Right lobe of liver (tissue), 6 donors: ENCODE results near the gene PHF21B. TPM values are rescaled to one million over a fixed set of nuclear protein-coding genes. Genes with fewer than 3 reads are reported as not detected.
"Not testable (repeated sequence)": the region's sequence is repeated elsewhere in the genome, so short reads cannot be mapped to it uniquely, and the experiment has no call there.

Experiments
- ATAC-seq, 4 donors: fragments of 200-7000 bp; cut with Tn5 transposase; one replicate each; pipeline ENCODE4 v1.9.1; 2020; ENCODE audit warnings: mild to moderate bottlenecking in 4 of 4, moderate library complexity in 4 of 4
- DNase-seq, 3 donors: peaks; one replicate each; pipeline ENCODE4 v3.0.0-alpha.2; 2020
- H3K27ac ChIP-seq, 3 donors: fragments of 200-600 bp; one replicate each; pipeline ENCODE4 v1.8.0; 2022
- H3K27me3 ChIP-seq, 2 donors: fragments of 200-600 bp; one replicate each; pipeline ENCODE4 v1.8.0; 2022
- H3K36me3 ChIP-seq, 4 donors: fragments of 200-600 bp; sonication (generic) in 1 of 4; one replicate each; pipeline versions ENCODE4 v1.5.1 to v1.8.0; 2017 to 2022; ENCODE audit warnings: control low read depth in 1 of 4
- H3K4me1 ChIP-seq, 4 donors: fragments of 200-600 bp; sonication (generic) in 1 of 4; one replicate each; pipeline versions ENCODE4 v1.5.1 to v1.8.0; 2017 to 2022; ENCODE audit warnings: control low read depth in 1 of 4
- H3K4me3 ChIP-seq, 3 donors: fragments of 200-600 bp; one replicate each; pipeline ENCODE4 v1.8.0; 2022
- H3K9me3 ChIP-seq, 4 donors: fragments of 200-600 bp; sonication (generic) in 1 of 4; one replicate each; pipeline versions ENCODE4 v1.5.1 to v1.8.0; 2017 to 2022; ENCODE audit warnings: control low read depth in 1 of 4
- POLR2A ChIP-seq: fragments of 450-650 bp; IDR thresholded peaks from one replicate; pipeline ENCODE4 v1.6.1; 2017; ENCODE audit warnings: antibody characterized with exemption, mild to moderate bottlenecking
- WGBS: methylation state at CpG from one replicate; pipeline ENCODE4 v1.1.6; 2018; ENCODE audit warnings: low coverage, low lambda C conversion rate; ENCODE audit not compliant: insufficient coverage; ENCODE audit errors: missing lambda C conversion rate; 5-methylcytosine and 5-hydroxymethylcytosine counted together
- intact Hi-C, 2 donors: fragments of 100-400 bp; cut with DNase I; formaldehyde crosslinking; loops; one replicate each; pipeline versions ENCODE4 v1.11.2 to v1.14.1; 2022
- total RNA-seq, 6 experiments: library from RNA; depleted of rRNA in 2 of 6; stranded (reverse); fragments of >200 nt in 2 of 6; fragmentation: NEBNext Ultra II Directional in 3 of 6; extraction: Animal tissue kit (Norgen Biotek cat#: 25700) in 3 of 6; gene quantifications; one replicate each; pipeline versions ENCODE4 v1.1.0 to v1.2.4, GENCODE V29; 2016 to 2023
- TF ChIP-seq, protein P1 (sequence below), 4 donors: fragments of 200-600 bp in 3 of 4; fragments of 450-650 bp in 1 of 4; IDR thresholded peaks; one replicate each; pipeline versions ENCODE4 v1.5.1 to v1.8.0; 2016 to 2022; ENCODE audit warnings: antibody characterized with exemption in 4 of 4, mild to moderate bottlenecking in 2 of 4
- donor health status: DM: no; HTN: yes; CAD: no.
- donor health status: DM: no; HTN: no; CAD: no.
- donor health status: DM: no; HTN: no; CAD: no.
- donor health status: DM: no; HTN: yes; CAD: no.
- donor health status: DM: no; HTN: yes; CAD: no.

The PHF21B gene
- total RNA-seq, 6 experiments from 2014 or later, result not detected

DNA sequence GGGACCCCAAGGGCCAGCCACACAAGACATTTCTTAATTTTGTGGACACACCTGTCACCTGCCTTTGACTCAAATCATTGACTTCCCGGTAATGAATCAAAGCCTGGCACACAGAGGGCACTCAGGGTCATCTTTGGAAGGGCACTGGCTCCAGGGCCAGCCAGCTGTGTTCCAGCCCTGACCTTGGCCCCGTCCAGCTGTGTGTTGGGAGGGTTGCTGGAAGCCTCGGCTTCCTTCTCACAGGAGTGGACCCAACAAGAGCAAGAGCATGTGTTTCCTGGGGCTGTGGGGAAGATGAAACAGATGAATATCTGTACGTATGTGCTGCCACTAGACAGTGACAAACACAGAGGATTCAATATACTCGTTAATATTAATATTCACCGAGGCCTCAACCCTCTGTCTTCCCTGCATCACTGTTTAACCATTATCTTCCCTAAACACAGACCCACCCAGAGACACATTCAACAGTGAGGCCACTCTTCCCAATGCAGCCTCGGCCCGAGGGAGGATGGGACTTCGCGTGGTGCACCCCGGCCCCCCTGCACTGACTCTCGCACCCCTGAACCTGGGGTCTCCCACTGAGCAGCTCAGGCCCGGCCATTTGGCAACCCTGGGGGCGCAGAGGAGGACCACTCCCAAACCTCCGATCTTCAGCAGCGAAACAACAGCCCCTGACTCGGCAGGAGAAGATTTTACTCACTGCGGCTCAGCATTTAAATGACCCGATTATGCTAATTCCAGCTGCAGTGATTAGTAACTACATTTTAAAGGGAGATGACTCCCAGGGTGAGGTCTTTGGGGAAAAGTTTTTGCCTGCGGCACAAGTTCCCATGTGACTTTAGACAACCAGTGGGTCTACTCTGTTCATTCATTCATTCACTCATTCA is 45.7 kb downstream of the PHF21B start:
- 55% methylated on average over 16 of the region's 20 CpGs for WGBS
- H3K4me1 ChIP-seq, result no peaks in the 10 kb centered on the region

DNA sequence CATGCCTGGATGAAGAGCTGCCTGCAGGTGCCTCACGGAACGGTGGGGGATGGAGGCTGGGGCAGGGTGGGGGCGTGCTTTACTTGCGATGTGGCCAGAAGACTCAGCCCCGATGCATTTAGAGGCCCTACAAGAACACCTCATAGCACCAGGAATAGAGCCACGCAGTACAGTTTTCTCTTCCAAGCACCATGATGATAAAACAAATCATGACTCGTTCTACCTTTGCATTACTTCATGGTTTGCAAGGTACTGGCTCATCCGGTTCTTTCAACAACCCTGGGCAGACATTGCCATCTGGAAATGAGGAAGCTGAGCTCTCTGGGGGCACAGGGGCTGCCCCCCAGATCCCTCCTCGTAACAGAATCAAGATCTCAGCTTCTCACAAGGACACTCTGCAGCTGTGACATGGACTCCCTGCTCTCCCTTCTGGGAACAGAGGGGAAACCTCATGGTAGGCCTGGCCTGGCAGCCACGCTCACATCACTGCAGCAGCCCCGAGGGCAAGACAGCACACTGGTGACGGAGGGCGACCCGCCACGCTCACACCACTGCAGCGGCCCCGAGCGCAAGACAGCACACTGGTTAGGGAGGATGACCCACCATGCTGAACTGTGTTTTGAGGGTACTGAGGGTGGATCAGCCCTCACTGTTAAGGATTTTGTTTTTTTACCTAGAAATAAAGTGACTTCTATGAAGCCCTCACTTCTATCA is 46.9 kb downstream of the PHF21B start:
- WGBS, result 32% methylated on average over 5 of the region's 18 CpGs
- H3K9me3 ChIP-seq, result no peaks in the 10 kb centered on the region
- H3K4me1 ChIP-seq, result no peaks in the 10 kb centered on the region
- ATAC-seq (no peak), DNase-seq (no peak)
- no peaks in the 10 kb centered on the region for H3K36me3 ChIP-seq
- no peak overlapping the region for H3K4me3 ChIP-seq
- TF ChIP-seq POLR2A, result no peak
- TF ChIP-seq, protein P1, sequence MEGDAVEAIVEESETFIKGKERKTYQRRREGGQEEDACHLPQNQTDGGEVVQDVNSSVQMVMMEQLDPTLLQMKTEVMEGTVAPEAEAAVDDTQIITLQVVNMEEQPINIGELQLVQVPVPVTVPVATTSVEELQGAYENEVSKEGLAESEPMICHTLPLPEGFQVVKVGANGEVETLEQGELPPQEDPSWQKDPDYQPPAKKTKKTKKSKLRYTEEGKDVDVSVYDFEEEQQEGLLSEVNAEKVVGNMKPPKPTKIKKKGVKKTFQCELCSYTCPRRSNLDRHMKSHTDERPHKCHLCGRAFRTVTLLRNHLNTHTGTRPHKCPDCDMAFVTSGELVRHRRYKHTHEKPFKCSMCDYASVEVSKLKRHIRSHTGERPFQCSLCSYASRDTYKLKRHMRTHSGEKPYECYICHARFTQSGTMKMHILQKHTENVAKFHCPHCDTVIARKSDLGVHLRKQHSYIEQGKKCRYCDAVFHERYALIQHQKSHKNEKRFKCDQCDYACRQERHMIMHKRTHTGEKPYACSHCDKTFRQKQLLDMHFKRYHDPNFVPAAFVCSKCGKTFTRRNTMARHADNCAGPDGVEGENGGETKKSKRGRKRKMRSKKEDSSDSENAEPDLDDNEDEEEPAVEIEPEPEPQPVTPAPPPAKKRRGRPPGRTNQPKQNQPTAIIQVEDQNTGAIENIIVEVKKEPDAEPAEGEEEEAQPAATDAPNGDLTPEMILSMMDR (IDR thresholded peaks at IDR 0.05), result no peak
- no peak overlapping the region for H3K27ac ChIP-seq
- intact Hi-C loops, result no loop called here
- no peaks in the 10 kb centered on the region for H3K27me3 ChIP-seq

More for the DNA sequence above, 45.7 kb downstream of the PHF21B start:
- ATAC-seq (no peak), DNase-seq (no peak)
- intact Hi-C loops, result no loop called here
- Histone ChIP-seq H3K27ac (no peak overlapping the region), H3K4me3 (no peak overlapping the region), H3K36me3 (no peaks in the 10 kb centered on the region), H3K27me3 (no peaks in the 10 kb centered on the region), H3K9me3 (no peaks in the 10 kb centered on the region)
- no peak for TF ChIP-seq POLR2A
- TF ChIP-seq, protein P1 (IDR thresholded peaks at IDR 0.05), result no peak

DNA sequence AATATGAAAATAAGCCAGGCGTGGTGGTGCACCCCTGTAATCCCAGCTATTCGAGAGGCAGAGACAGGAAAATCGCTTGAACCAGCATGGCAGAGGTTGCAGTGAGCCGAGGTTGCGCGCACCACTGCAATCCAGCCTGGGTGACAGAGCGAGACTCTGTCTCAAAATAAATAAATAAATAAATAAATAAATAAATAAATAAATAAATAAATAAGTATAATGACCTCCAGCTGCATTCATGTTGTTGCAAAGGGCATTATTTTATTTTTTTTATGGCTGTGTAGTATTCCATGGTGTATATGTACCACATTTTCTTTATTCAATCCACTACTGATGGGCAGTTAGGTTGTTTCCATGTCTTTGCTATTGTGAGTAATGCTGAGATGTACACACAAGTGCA is 48.1 kb downstream of the PHF21B start:
- ATAC-seq, DNase-seq, intact Hi-C loops, H3K27ac ChIP-seq, H3K4me1 ChIP-seq, H3K4me3 ChIP-seq, H3K27me3 ChIP-seq, H3K36me3 ChIP-seq, H3K9me3 ChIP-seq: not testable (repeated sequence)
- WGBS, result 88% methylated on average over 6 of the region's 7 CpGs

DNA sequence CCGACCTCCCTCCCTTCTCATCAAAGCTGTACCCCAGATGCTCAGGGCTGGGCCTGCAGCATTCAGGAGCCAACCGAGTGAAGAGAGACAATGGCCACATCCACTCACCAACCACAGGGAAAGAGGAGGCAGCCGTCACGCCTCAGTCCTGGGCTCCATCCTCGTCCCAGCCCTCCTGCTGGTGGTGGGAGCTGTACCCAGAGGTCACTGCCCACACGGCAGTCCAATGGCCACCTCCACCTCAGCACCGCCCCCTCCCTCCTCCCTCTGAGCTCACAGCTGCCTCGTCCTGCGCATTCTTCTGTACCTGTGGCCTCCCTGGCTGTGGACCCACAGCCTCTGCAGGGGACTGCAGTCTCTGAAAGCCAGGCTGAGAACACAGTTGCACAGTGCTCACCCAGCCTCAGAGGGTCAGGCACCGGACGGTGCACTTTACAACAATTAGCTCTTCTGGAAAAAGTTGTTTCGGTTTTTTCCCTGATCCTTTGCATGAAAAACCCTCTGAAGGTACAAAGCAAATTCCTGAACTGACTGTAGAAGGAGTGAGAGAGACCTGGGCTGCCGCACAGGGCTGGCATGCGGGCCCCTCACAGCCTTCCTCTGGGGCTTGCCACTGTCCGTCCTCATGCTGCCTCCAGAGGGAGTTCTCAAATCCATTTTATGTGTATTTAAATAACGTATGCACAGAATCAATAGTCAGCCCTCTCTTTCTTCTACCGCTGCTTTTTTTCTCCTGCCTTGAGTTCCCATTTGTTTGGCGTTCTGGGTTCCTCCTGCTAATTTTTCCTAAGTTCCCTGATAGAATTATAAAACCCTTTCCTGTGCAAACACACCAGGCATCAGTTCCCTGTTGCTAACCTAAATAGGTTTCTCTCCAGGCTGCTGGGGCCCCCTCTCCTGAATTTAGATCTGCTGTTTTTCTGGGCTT is 52.7 kb downstream of the PHF21B start:
- Histone ChIP-seq H3K4me1 (no peaks in the 10 kb centered on the region), H3K27ac (no peak overlapping the region), H3K36me3 (no peaks in the 10 kb centered on the region), H3K9me3 (no peaks in the 10 kb centered on the region), H3K4me3 (no peak overlapping the region), H3K27me3 (no peaks in the 10 kb centered on the region)
- DNase-seq (no peak), ATAC-seq (no peak)
- intact Hi-C loops, result no loop called here
- TF ChIP-seq, protein P1 (IDR thresholded peaks at IDR 0.05), result no peak
- no peak for TF ChIP-seq POLR2A
- WGBS, result 11% methylated on average over 5 of the region's 18 CpGs
